SJSA1 (cell line): Measurements from ENCODE around the gene CACNA1C. TPM values are rescaled to one million over a fixed set of nuclear protein-coding genes. Genes with fewer than 3 reads are reported as not detected.

ENCODE experiments used
- DNase-seq, 2 experiments: peaks; one replicate each; pipeline ENCODE4 v3.0.0-alpha.2; 2015 to 2020; ENCODE audit warnings: low spot score in 2 of 2, low read depth in 1 of 2
- H3K27ac ChIP-seq: fragments of 250-450 bp; sonication (Bioruptor Pico); 2 replicates; pipeline ENCODE4 v1.5.1; 2020; ENCODE audit warnings: mild to moderate bottlenecking, moderate library complexity
- H3K27me3 ChIP-seq: fragments of 250-450 bp; sonication (Bioruptor Pico); replicated peaks from 2 replicates; pipeline ENCODE4 v1.5.1; 2020; ENCODE audit warnings: mild to moderate bottlenecking, moderate library complexity
- H3K36me3 ChIP-seq: fragments of 250-450 bp; sonication (Bioruptor Pico); 2 replicates; pipeline ENCODE4 v1.5.1; 2020; ENCODE audit warnings: mild to moderate bottlenecking
- H3K4me1 ChIP-seq: fragments of 250-450 bp; sonication (Bioruptor Pico); replicated peaks from 2 replicates; pipeline ENCODE4 v1.6.1; 2021; ENCODE audit warnings: mild to moderate bottlenecking
- H3K4me3 ChIP-seq: fragments of 250-450 bp; sonication (Bioruptor Pico); 2 replicates; pipeline ENCODE4 v1.5.1; 2020; ENCODE audit warnings: mild to moderate bottlenecking
- H3K9me3 ChIP-seq: fragments of 250-450 bp; sonication (Bioruptor Pico); replicated peaks from 2 replicates; pipeline ENCODE4 v1.5.1; 2020; ENCODE audit warnings: mild to moderate bottlenecking
- total RNA-seq: library from RNA; depleted of rRNA; stranded (reverse); fragments of >200 nt; shearing (Covaris generic); gene quantifications from 2 replicates; pipeline ENCODE4 v1.2.3, GENCODE V29; 2014

Gene CACNA1C
- total RNA-seq, 1 experiment from 2014 or later = 6.1 TPM

GRCh38 chr12:2171672-2172426 is 119.1 kb downstream of the CACNA1C start:
- no peaks in the 10 kb centered on the region for H3K4me1 ChIP-seq
- peaks cover 4% of the 10 kb centered on the region; the same call in 1 of the 2 replicates for H3K36me3 ChIP-seq
- no peak overlapping the region for H3K4me3 ChIP-seq
- no peak for DNase-seq
- H3K27ac ChIP-seq = no peak overlapping the region
- 0 out of 2 replicates have a peak, but pooled peaks cover 2% of the 10 kb centered on the region for H3K9me3 ChIP-seq
- no peaks in the 10 kb centered on the region for H3K27me3 ChIP-seq

- no peaks in the 10 kb centered on the region for H3K36me3 ChIP-seq
- no peak for DNase-seq
- no peaks in the 10 kb centered on the region for H3K9me3 ChIP-seq
- no peaks in the 10 kb centered on the region for H3K4me1 ChIP-seq
- H3K4me3 ChIP-seq = no peak overlapping the region
- no peaks in the 10 kb centered on the region for H3K27me3 ChIP-seq
- no peak overlapping the region for H3K27ac ChIP-seq
Measured at GRCh38 chr12:2172491-2173214, 119.9 kb downstream of the CACNA1C start.

GRCh38 chr12:2173971-2174370 is 121.2 kb downstream of the CACNA1C start:
- no peak overlapping the region for H3K27ac ChIP-seq
- H3K27me3 ChIP-seq = no peaks in the 10 kb centered on the region
- no peaks in the 10 kb centered on the region for H3K9me3 ChIP-seq
- H3K36me3 ChIP-seq = no peaks in the 10 kb centered on the region
- H3K4me1 ChIP-seq = no peaks in the 10 kb centered on the region
- H3K4me3 ChIP-seq = no peak overlapping the region
- no peak for DNase-seq

- Histone ChIP-seq H3K27ac (no peak overlapping the region), H3K4me1 (peaks cover 21% of the 10 kb centered on the region), H3K36me3 (no peaks in the 10 kb centered on the region), H3K27me3 (no peaks in the 10 kb centered on the region), H3K4me3 (no peak overlapping the region), H3K9me3 (no peaks in the 10 kb centered on the region)
- DNase-seq = no peak
Measured at GRCh38 chr12:2177003-2177402, 124.2 kb downstream of the CACNA1C start.

GRCh38 chr12:2177751-2178150 is 125.0 kb downstream of the CACNA1C start:
- Histone ChIP-seq H3K36me3 (no peaks in the 10 kb centered on the region), H3K4me1 (peaks cover 21% of the 10 kb centered on the region), H3K9me3 (no peaks in the 10 kb centered on the region), H3K27ac (no peak overlapping the region), H3K4me3 (no peak overlapping the region), H3K27me3 (no peaks in the 10 kb centered on the region)
- no peak for DNase-seq

DNA sequence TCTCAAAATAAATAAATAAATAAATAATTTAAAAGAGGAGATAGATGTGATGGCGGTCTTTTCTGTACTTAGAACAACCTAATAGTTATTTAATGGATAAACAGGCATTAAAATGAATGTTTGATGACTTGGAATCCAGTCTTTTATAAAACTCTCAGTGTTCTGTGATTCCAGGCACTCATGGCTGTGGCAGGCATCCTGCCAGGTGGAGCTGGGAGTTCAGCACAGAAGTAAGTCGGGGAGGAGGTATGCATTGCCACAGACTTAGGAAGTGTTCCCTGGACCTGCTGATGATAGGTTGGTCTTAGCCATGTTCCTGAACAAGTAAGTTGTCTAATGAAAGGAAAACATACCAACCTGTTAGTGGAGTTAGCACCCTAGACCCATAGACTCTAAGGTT is 126.3 kb downstream of the CACNA1C start:
- no peak overlapping the region for H3K4me3 ChIP-seq
- no peaks in the 10 kb centered on the region for H3K9me3 ChIP-seq
- H3K4me1 ChIP-seq = peaks cover 27% of the 10 kb centered on the region
- H3K27ac ChIP-seq = no peak overlapping the region
- DNase-seq = no peak
- H3K36me3 ChIP-seq = no peaks in the 10 kb centered on the region
- no peaks in the 10 kb centered on the region for H3K27me3 ChIP-seq

DNA sequence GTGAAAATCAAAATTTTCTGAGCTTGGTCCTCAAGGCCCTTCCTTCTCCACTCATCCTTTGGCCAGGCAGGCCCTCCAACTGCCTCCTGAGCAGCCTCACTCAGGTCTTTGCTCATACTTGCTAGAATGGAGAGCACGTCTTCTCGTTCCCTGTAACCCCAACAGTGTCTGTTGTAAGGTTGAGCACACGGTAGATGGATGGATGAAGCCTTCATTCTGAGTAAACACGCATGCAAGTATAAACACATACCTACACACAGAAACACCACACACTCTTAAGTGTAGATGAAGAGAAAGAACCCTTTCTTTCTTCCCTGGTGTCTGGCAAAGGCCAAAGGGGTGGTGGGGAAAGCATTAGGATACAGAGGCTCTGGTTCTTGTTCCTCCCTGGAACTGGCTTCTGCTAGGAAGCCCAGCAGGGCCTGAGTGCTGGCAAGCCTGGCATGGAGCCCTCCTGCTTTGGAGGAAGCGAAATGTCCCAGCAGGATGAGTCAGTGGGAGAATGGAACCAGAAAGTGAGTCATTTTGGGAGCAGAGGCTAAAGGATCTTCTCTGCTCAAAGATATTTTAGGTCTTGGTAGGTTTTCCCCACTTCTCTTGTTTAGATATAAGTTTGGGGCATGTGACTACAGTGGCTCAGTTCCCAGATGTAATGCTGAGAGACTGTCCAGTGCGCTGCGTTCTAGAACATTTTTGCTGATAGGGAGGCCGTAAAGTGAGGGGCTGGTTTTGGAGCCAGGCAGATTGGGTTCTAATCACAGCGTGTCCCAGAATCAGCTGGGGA is 127.4 kb downstream of the CACNA1C start:
- 0 out of 2 replicates have a peak, but pooled peaks cover 3% of the 10 kb centered on the region for H3K36me3 ChIP-seq
- peak; percentile 89 for DNase-seq
- H3K4me3 ChIP-seq = no peak overlapping the region

DNA sequence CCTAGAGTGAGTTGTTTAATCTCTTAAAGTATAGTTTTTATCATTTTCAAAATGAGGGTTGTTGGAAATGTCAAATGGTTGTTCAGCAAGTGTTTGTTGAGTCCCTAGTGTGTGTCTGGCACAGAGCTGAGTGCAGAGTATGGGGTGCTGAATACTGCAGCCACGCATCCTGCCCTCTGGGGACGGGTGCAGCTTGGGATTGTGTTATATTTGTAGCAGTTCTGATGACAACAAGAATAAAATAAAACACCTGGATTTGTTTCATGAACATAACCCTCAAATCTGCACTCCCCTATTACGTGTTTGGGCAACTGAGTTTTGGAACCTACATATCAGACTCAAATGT is 127.9 kb downstream of the CACNA1C start:
- Histone ChIP-seq H3K4me3 (no peak overlapping the region), H3K36me3 (0 out of 2 replicates have a peak, but pooled peaks cover 3% of the 10 kb centered on the region), H3K9me3 (no peaks in the 10 kb centered on the region), H3K27me3 (no peaks in the 10 kb centered on the region), H3K4me1 (peaks cover 32% of the 10 kb centered on the region), H3K27ac (peak overlapping the region; percentile 22)
- no peak for DNase-seq

More for the DNA sequence above, 127.4 kb downstream of the CACNA1C start:
- Histone ChIP-seq H3K27me3 (no peaks in the 10 kb centered on the region), H3K27ac (peak overlapping the region; percentile 22), H3K9me3 (no peaks in the 10 kb centered on the region), H3K4me1 (peaks cover 32% of the 10 kb centered on the region)

- peak in 1 of 2 experiments; percentile 57 for DNase-seq
- Histone ChIP-seq H3K9me3 (no peaks in the 10 kb centered on the region), H3K4me3 (no peak overlapping the region), H3K27ac (no peak overlapping the region), H3K4me1 (peaks cover 32% of the 10 kb centered on the region), H3K36me3 (0 out of 2 replicates have a peak, but pooled peaks cover 3% of the 10 kb centered on the region), H3K27me3 (no peaks in the 10 kb centered on the region)
Measured at GRCh38 chr12:2183556-2184541, 131.1 kb downstream of the CACNA1C start.

DNA sequence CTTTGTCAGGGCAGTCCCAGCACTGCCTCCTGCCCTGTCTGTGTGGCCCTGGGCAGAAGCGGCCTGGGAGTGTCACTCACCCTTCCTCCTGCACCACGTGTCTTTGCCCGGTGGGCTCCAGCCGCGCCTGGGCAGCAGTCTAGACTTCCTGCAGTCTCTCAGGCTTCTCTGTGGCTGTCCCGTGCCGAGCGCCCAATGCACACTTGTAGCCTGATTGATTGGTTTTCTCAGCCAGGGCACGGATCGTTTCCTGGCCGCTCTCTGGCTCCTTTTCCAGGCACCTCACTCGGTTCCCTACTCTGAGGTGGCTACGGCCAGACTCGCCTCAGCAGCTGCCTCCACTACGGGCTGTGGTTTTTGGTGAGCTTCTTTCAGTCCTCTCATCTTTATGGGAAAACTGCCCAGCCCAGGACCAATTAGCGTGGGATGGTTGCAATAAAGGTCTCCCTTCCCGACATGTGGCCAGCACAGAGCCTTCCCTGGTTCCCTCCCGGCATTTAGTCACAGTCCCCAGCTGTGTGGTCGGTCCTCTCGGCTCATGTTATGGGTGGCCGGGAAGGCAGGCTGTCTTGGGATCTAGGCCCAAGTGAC is 133.1 kb downstream of the CACNA1C start:
- Histone ChIP-seq H3K4me1 (peaks cover 15% of the 10 kb centered on the region), H3K27me3 (no peaks in the 10 kb centered on the region), H3K27ac (no peak overlapping the region), H3K36me3 (0 out of 2 replicates have a peak, but pooled peaks cover 3% of the 10 kb centered on the region), H3K9me3 (no peaks in the 10 kb centered on the region), H3K4me3 (no peak overlapping the region)
- no peak for DNase-seq

- H3K36me3 ChIP-seq = 0 out of 2 replicates have a peak, but pooled peaks cover 3% of the 10 kb centered on the region
- no peak overlapping the region for H3K27ac ChIP-seq
Measured at GRCh38 chr12:2187195-2187945, 134.6 kb downstream of the CACNA1C start.

GRCh38 chr12:2190085-2190484 is 137.3 kb downstream of the CACNA1C start:
- Histone ChIP-seq H3K27me3 (no peaks in the 10 kb centered on the region), H3K27ac (no peak overlapping the region)
- DNase-seq = no peak

More at GRCh38 chr12:2187195-2187945, 134.6 kb downstream of the CACNA1C start:
- H3K4me3 ChIP-seq = no peak overlapping the region
- no peak for DNase-seq
- H3K9me3 ChIP-seq = no peaks in the 10 kb centered on the region
- no peaks in the 10 kb centered on the region for H3K27me3 ChIP-seq
- peaks cover 10% of the 10 kb centered on the region for H3K4me1 ChIP-seq

More at GRCh38 chr12:2190085-2190484, 137.3 kb downstream of the CACNA1C start:
- Histone ChIP-seq H3K4me3 (no peak overlapping the region), H3K9me3 (no peaks in the 10 kb centered on the region), H3K36me3 (peaks cover 2% of the 10 kb centered on the region; the same call in 1 of the 2 replicates), H3K4me1 (no peaks in the 10 kb centered on the region)
